A549 (cell line): ENCODE measurements around the gene ECHDC1.
"Not testable (repeated sequence)": the region's sequence is repeated elsewhere in the genome, so short reads cannot be mapped to it uniquely, and the experiment has no call there.

ENCODE experiments used
- CEBPB ChIP-seq, 2 experiments: fragments of >200 bp in 1 of 2; sonication (Bioruptor Twin) in 1 of 2; formaldehyde crosslinking in 1 of 2; IDR thresholded peaks; 2 replicates each; pipeline ENCODE4 v1.6.1; 2012 to 2016
- CHD2 ChIP-seq: fragments of 150-350 bp; IDR thresholded peaks from 2 replicates; pipeline ENCODE4 v1.6.1; 2014; ENCODE audit warnings: low read length; ENCODE audit not compliant: partially characterized antibody
- CTCF ChIP-seq: fragments of >200 bp; sonication (Bioruptor Twin); formaldehyde crosslinking; IDR thresholded peaks from 3 replicates; pipeline ENCODE4 v1.5.1; 2016
- ELK1 ChIP-seq: fragments of 150-350 bp; IDR thresholded peaks from 2 replicates; pipeline ENCODE4 v1.6.1; 2014; ENCODE audit warnings: low read depth, mild to moderate bottlenecking, low read length
- JUN ChIP-seq, 2 experiments: fragments of >200 bp; sonication (Bioruptor Twin); formaldehyde crosslinking; IDR thresholded peaks; 2 replicates in 1 of 2; 3 replicates in 1 of 2; pipeline ENCODE4 v1.6.1; 2016 to 2017
- MAX ChIP-seq: IDR thresholded peaks from 2 replicates; pipeline ENCODE4 v1.6.1; 2012
- NPAS2 ChIP-seq: fragments of 250-450 bp; sonication (Bioruptor Pico); IDR thresholded peaks from 2 replicates; pipeline ENCODE4 v1.8.0; 2022; ENCODE audit warnings: mild to moderate bottlenecking, moderate library complexity, borderline replicate concordance
- PHF8 ChIP-seq: fragments of 200-600 bp; sonication (generic); IDR thresholded peaks from 2 replicates; pipeline ENCODE4 v1.6.1; 2016; ENCODE audit warnings: low read depth, mild to moderate bottlenecking, antibody characterized with exemption, moderate library complexity, borderline replicate concordance
- POLR2A ChIP-seq: IDR thresholded peaks from 2 replicates; pipeline ENCODE4 v1.6.1; 2012; ENCODE audit warnings: mild to moderate bottlenecking, low read length
- SMC3 ChIP-seq: fragments of >200 bp; sonication (Bioruptor Twin); formaldehyde crosslinking; IDR thresholded peaks from 3 replicates; pipeline ENCODE4 v1.6.1; 2018; ENCODE audit warnings: inconsistent platforms

- TF ChIP-seq CTCF; POLR2A; CHD2; MAX; PHF8; JUN (IDR thresholded peaks at IDR 0.05); CEBPB (IDR thresholded peaks at IDR 0.05); ELK1; SMC3; NPAS2 (CRISPR knock-in tag): not testable (repeated sequence)
Observed at GRCh38 chr6:127331256-127331655, 12.2 kb downstream of the ECHDC1 start.
